GM21381 (cell line): ENCODE measurements around the gene ZFHX3.
"Not testable (repeated sequence)": the region's sequence is repeated elsewhere in the genome, so short reads cannot be mapped to it uniquely, and the experiment has no call there.

Experiments used
- ATAC-seq: cut with Tn5 transposase; IDR thresholded peaks from one replicate; pipeline ENCODE4 v1.9.1; 2021; ENCODE audit warnings: mild to moderate bottlenecking, moderate library complexity; ENCODE audit not compliant: unreplicated experiment

The ZFHX3 gene

DNA sequence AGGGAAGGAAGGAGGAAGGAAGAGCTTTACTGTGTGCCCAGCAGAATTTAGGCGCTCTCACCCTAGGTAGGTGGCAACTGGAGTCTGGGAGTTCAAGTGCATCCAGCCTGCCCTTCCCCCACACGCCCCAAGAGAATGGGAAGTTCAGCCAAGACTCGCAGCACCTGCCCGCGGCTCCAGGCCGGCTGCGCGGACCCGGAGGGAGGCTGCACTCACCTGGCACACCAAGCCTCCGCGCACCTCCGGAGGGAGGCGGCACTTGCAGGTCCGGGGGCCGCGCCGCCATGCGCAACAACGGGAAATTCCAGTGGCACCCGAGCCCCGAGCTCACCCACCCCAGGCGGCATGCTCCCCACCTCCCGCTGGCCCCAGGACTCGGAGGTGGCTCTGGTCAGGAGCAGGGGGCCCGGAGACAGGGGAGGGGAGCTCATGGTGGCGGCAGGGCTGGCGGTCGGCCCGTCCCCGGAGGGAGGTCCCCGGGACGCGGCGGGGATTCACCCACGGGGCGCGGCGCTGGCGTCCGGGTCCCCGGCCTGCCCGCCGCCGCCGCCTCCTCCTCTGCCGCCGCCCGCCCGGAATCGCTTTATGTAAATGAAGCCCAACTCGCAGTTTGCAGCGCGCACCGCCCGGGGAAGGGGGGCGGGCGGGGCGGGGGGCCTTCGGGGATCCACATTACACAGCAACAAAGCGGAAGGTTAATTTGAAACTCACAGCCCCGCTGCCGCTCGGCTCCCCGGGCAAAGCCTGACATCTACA lies at the start of gene ZFHX3:
ZFHX3 (minus strand) TSS at position 593 of the 756 bp plus-strand sequence. CDS start 87,983 bp downstream, outside the sequence.
- peak; percentile 69 for ATAC-seq

GRCh38 chr16:73096510-73096909 lies 48.6 kb upstream of the ZFHX3 start:
- no peak for ATAC-seq

GRCh38 chr16:73095885-73096421 lies 48.0 kb upstream of the ZFHX3 start:
- ATAC-seq: no peak

GRCh38 chr16:73095142-73095820 lies 47.4 kb upstream of the ZFHX3 start:
- no peak for ATAC-seq

DNA sequence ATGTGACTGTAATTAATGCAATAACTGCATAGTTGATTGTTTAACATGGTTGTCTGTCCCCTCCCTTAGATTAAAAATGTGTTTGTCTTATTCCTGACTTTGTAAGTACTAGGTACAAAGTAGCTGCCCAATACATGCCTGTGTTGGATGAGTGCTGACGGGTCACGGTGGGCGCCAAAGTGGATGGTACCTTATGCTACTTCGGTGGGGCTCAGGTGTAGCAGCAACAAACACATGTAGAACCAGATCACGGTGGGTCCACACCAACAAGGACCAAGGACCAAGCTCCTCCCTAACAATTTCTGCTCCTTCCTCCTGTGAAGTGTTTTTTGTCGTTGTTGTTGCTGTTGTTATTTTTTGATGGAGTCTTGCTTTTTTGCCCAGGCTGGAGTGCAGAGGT lies 46.4 kb upstream of the ZFHX3 start:
- ATAC-seq: no peak

DNA sequence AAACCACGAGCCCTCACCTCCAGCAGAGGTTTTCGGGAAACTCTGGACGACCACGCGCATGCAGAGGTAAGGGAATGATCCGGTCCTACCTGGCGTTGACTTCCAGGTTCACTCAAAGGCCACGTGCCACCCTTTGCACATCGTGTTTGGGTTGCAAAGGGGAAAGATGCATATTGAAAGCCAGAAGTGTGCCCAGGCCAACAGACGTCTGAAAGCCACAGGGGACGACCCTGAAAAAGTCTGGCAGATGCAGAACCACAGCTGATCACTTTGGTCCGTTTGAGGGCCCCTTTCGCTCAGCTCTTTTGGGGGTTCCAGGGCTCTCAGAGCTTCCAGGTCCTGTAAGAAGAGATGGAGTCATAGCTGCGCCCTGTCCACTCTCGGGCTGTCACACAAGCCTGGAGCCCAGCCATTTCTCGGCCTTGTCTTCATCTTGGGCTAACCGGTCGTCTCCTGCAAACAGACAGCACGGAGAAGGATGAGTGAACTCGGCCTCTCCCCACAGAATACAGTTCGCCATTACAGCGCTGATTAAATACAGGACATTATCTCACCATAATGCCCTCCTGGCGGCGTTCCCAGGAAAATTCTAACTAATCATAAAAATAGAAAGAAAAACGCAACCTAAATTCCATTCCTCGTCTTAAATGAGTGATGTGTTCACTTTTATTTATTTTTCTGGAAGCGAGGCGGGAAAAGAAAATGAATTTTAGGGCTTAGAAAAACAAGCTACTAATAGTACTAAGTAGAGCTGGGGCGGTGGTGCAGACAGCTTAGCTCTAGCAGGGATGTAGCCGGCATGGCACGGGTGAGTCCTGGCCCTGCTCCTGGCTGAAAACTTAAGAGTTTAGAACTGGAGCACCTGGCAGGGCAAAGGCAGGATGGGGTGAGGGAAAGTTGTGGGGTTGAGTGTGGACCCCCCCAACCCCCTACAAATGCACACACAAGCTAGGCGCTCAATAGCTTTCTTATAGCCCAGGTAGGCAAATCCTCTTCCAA lies 45.5 kb upstream of the ZFHX3 start:
- ATAC-seq: no peak

DNA sequence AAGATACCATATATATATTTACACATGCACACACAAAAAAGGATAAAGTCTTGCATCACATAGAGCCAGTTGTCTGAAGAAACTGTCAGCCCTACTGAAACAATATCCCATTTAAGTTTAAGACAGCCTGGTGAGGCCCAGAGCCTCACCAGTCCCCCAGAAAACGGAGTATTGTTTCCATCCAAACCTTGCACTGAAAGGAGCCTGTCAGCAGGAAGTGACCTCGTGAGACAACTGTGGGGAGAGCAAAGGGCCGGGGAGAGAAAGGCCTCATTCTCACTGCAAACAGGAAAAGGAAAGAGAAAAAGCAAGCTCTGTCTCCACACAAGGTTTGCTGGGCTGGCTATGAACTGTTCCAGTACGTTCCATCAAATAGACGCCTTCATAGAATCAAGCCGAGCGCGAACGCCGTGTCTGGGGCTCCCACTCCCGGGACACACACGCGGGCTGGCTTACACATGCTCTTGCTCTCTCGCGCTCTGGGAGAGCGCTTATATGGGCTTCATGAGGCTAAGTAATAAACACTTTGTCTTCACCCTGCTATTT lies 44.4 kb upstream of the ZFHX3 start:
- no peak for ATAC-seq

- ATAC-seq: no peak
Observed at GRCh38 chr16:73091174-73091573, 43.2 kb upstream of the ZFHX3 start.

- no peak for ATAC-seq
Observed at GRCh38 chr16:73089420-73089819, 41.5 kb upstream of the ZFHX3 start.

DNA sequence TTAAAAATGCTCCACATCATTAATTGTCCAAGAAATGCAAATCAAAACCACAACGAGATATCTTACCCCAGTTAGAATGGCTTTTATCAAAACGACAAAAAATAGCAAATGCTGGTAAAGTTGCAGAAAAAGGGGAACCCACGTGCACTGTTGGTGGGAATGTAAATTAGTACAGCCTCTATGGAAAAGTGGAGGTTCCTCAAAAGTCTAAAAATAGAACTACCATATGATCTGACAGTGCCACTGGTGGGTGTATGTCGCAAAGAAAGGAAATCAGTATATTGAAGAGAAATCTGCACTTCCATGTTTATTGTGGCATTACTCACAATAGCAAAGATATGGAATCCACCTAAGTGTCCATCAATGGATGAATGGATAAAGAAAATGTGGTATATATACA lies 38.2 kb upstream of the ZFHX3 start:
- ATAC-seq: no peak

- ATAC-seq: no peak
Observed at GRCh38 chr16:73083271-73083670, 35.3 kb upstream of the ZFHX3 start.

GRCh38 chr16:73082634-73083051 lies 34.7 kb upstream of the ZFHX3 start:
- ATAC-seq: not testable (repeated sequence)

GRCh38 chr16:73080931-73081330 lies 33.0 kb upstream of the ZFHX3 start:
- no peak for ATAC-seq

DNA sequence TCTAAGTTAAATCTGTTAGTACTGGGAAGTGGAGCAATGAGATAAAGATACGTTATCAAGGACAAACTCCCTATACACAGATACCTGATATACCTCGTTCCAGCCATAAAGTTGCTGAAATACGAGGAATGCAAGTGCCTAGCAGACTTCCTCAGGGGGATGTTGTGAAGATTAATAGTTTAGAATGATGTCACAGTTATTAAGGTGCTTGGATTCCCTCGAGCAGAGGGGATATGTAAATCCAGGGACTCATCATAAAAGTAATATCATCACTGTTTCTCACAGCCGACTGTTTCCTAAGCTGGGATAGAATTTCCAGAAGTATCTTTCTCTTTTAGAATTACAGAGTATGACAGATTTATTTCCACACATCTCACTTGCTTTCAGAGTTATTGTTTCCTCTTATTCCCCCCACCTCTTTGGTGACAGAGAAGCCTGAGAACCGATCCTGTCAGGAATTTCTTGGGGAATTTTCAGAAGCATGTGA lies 28.4 kb upstream of the ZFHX3 start:
- ATAC-seq: no peak

GRCh38 chr16:73074382-73074781 lies 26.5 kb upstream of the ZFHX3 start:
- no peak for ATAC-seq

- ATAC-seq: not testable (repeated sequence)
Observed at GRCh38 chr16:73072051-73072450, 24.1 kb upstream of the ZFHX3 start.

DNA sequence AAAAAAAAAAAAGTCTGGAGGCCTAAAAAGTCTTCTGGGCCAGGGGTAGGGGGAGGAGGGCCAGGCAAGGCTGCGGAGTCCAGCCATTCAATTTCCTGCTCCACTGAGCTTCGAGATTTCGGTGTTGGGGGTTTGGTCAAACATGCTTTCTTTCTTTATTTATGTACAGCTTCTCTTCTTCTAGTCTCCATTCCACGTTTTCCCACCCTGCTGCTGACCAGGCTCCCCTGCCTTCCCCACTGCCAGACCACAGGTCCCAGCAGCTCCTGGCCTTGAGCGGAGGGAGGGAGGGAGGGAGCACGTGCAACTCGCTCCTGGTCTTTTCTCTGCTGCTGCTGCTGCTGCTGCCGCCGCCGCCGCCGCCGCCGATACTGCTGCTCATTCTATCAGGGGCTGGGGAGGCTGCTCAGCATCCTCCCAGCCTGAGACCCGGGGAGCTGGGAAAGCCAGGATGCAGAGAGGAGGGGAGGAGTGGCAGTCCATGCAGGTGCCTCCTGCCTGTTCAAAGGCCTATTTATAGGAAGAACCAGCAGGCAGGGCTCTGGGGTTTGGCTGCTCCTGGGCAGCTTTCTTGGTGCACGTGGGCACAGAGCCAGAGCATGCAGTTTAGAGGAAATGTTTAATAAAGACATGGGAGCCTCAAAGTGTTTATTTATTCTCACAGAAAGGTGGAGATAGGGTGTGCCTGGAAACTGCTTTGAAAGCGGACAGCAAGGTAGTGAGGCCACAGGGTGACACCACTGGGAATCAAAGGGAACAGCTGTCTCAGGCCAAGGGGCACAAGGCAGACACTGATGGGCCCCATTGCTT lies 23.4 kb upstream of the ZFHX3 start:
- ATAC-seq: no peak

DNA sequence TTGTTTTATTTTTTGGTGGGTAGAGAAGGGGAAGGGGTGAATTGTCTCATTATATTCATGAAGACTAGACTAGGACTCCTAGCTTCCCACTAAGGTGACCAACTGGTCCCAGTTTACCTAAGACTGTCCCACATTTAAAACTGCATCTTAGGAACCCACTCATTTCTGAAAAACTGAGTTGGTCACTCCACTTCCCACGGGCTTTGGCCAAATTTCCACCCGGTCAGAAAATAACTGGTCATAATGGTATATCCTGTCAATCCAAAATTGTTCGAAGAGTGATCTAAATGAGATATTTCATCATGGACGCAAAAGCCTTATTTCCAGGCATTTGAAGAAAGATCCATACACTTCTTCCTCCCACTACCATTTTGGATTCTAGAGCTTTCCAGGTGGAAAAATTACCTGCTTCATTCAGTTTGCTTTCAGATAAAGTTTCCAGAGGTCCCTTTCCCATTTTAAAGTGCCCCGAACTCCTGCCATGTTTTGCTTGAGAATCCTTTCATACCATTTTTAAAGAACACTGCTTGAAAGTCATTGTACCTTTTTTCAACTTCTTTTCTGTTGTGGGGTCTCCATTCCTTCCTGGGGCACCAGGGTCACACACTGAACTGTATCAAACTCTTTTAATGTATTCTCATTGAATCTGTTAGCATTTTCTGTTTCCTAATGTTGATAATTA lies 21.8 kb upstream of the ZFHX3 start:
- no peak for ATAC-seq
